GM23338 (cell line): ENCODE results near the gene FBXO31. TPM values are rescaled to one million over a fixed set of nuclear protein-coding genes. Genes with fewer than 3 reads are reported as not detected.

Source experiments
- STAT1 ChIP-seq: IDR thresholded peaks from one replicate; pipeline ENCODE4 v1.6.1; 2016; ENCODE audit warnings: antibody characterized with exemption; ENCODE audit not compliant: unreplicated experiment
- ZNF331 ChIP-seq: fragments of 250-450 bp; sonication (Bioruptor Pico); IDR thresholded peaks from 2 replicates; pipeline ENCODE4 v1.5.0; 2020; ENCODE audit warnings: low read depth, mild to moderate bottlenecking, moderate library complexity
- polyA plus RNA-seq: library from polyadenylated mRNA; unstranded; fragments of >200 nt; fragmentation: Nextera tagmentation; extraction: Ambion mirVana; gene quantifications from 2 replicates; pipeline ENCODE4 v1.2.1, GENCODE V29; 2016
- total RNA-seq: library from RNA; depleted of rRNA; stranded (reverse); fragments of >200 nt; shearing (Covaris generic); gene quantifications from 2 replicates; pipeline ENCODE4 v1.2.3, GENCODE V29; 2014
- TF ChIP-seq, protein P1 (sequence below): fragments of 250-450 bp; sonication (Bioruptor Pico); IDR thresholded peaks from 2 replicates; pipeline ENCODE4 v1.5.0; 2020; ENCODE audit warnings: mild to moderate bottlenecking, moderate library complexity
- TF ChIP-seq, protein P2 (sequence below): IDR thresholded peaks from one replicate; pipeline ENCODE4 v1.6.1; 2018; ENCODE audit warnings: antibody characterized with exemption; ENCODE audit not compliant: unreplicated experiment

The FBXO31 gene
- total and polyA plus RNA-seq, 2 experiments from 2014 or later: 7.0 to 23.8 TPM

DNA sequence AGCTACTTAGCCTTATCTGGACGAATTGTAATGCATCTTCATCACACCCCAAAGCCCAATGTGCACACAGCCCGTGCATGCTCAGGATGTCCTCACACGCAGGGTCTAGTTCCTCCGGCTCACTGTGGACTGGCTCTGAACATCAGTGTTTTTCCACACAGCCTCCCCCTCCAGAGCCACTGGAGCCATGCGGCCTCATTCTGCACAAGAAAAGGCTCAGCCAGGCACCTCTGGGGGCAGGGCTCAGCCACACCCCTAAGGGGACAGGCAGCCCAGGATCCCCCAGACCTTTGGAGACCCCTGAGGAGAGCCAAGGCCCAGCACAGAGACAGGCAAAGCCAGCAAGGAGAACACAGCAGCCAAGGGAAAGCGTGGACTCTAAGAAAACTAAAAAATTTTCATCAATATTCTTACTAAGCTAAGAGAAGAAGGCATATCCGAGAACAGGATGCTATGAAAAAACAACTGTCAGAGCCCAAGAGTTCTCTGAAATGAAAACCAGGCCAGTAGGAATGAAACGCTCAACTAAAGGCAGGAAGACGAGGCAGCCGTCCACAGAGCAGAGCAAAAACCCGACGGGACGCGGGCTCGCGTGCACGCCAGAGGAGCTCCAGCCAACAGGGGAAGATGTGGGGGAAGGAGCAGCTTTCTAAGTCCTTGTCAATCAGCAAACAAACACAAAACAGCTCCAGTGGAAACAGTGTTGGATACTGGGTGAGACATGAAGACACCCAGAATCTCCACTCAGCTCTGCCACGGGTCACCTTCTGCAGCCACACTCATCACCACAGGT, 43.0 kb upstream of the FBXO31 start (continued):
- TF ChIP-seq, protein P1, sequence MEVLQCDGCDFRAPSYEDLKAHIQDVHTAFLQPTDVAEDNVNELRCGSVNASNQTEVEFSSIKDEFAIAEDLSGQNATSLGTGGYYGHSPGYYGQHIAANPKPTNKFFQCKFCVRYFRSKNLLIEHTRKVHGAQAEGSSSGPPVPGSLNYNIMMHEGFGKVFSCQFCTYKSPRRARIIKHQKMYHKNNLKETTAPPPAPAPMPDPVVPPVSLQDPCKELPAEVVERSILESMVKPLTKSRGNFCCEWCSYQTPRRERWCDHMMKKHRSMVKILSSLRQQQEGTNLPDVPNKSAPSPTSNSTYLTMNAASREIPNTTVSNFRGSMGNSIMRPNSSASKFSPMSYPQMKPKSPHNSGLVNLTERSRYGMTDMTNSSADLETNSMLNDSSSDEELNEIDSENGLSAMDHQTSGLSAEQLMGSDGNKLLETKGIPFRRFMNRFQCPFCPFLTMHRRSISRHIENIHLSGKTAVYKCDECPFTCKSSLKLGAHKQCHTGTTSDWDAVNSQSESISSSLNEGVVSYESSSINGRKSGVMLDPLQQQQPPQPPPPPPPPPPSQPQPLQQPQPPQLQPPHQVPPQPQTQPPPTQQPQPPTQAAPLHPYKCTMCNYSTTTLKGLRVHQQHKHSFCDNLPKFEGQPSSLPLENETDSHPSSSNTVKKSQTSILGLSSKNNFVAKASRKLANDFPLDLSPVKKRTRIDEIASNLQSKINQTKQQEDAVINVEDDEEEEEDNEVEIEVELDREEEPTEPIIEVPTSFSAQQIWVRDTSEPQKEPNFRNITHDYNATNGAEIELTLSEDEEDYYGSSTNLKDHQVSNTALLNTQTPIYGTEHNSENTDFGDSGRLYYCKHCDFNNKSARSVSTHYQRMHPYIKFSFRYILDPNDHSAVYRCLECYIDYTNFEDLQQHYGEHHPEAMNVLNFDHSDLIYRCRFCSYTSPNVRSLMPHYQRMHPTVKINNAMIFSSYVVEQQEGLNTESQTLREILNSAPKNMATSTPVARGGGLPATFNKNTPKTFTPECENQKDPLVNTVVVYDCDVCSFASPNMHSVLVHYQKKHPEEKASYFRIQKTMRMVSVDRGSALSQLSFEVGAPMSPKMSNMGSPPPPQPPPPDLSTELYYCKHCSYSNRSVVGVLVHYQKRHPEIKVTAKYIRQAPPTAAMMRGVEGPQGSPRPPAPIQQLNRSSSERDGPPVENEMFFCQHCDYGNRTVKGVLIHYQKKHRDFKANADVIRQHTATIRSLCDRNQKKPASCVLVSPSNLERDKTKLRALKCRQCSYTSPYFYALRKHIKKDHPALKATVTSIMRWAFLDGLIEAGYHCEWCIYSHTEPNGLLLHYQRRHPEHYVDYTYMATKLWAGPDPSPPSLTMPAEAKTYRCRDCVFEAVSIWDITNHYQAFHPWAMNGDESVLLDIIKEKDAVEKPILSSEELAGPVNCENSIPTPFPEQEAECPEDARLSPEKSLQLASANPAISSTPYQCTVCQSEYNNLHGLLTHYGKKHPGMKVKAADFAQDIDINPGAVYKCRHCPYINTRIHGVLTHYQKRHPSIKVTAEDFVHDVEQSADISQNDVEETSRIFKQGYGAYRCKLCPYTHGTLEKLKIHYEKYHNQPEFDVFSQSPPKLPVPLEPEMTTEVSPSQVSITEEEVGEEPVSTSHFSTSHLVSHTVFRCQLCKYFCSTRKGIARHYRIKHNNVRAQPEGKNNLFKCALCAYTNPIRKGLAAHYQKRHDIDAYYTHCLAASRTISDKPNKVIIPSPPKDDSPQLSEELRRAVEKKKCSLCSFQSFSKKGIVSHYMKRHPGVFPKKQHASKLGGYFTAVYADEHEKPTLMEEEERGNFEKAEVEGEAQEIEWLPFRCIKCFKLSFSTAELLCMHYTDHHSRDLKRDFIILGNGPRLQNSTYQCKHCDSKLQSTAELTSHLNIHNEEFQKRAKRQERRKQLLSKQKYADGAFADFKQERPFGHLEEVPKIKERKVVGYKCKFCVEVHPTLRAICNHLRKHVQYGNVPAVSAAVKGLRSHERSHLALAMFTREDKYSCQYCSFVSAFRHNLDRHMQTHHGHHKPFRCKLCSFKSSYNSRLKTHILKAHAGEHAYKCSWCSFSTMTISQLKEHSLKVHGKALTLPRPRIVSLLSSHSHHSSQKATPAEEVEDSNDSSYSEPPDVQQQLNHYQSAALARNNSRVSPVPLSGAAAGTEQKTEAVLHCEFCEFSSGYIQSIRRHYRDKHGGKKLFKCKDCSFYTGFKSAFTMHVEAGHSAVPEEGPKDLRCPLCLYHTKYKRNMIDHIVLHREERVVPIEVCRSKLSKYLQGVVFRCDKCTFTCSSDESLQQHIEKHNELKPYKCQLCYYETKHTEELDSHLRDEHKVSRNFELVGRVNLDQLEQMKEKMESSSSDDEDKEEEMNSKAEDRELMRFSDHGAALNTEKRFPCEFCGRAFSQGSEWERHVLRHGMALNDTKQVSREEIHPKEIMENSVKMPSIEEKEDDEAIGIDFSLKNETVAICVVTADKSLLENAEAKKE (CRISPR knock-in tag): no peak
- no peak for TF ChIP-seq ZNF331
- TF ChIP-seq, protein P2, sequence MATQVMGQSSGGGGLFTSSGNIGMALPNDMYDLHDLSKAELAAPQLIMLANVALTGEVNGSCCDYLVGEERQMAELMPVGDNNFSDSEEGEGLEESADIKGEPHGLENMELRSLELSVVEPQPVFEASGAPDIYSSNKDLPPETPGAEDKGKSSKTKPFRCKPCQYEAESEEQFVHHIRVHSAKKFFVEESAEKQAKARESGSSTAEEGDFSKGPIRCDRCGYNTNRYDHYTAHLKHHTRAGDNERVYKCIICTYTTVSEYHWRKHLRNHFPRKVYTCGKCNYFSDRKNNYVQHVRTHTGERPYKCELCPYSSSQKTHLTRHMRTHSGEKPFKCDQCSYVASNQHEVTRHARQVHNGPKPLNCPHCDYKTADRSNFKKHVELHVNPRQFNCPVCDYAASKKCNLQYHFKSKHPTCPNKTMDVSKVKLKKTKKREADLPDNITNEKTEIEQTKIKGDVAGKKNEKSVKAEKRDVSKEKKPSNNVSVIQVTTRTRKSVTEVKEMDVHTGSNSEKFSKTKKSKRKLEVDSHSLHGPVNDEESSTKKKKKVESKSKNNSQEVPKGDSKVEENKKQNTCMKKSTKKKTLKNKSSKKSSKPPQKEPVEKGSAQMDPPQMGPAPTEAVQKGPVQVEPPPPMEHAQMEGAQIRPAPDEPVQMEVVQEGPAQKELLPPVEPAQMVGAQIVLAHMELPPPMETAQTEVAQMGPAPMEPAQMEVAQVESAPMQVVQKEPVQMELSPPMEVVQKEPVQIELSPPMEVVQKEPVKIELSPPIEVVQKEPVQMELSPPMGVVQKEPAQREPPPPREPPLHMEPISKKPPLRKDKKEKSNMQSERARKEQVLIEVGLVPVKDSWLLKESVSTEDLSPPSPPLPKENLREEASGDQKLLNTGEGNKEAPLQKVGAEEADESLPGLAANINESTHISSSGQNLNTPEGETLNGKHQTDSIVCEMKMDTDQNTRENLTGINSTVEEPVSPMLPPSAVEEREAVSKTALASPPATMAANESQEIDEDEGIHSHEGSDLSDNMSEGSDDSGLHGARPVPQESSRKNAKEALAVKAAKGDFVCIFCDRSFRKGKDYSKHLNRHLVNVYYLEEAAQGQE: no peak
- TF ChIP-seq STAT1: no peak
